Measurements from ENCODE around the gene CLCNKA. TPM values are rescaled to one million over a fixed set of nuclear protein-coding genes. Genes with fewer than 3 reads are reported as not detected.

CLCNKA gene
- total RNA-seq, 2 experiments from 2014 or later, result not detected

DNA sequence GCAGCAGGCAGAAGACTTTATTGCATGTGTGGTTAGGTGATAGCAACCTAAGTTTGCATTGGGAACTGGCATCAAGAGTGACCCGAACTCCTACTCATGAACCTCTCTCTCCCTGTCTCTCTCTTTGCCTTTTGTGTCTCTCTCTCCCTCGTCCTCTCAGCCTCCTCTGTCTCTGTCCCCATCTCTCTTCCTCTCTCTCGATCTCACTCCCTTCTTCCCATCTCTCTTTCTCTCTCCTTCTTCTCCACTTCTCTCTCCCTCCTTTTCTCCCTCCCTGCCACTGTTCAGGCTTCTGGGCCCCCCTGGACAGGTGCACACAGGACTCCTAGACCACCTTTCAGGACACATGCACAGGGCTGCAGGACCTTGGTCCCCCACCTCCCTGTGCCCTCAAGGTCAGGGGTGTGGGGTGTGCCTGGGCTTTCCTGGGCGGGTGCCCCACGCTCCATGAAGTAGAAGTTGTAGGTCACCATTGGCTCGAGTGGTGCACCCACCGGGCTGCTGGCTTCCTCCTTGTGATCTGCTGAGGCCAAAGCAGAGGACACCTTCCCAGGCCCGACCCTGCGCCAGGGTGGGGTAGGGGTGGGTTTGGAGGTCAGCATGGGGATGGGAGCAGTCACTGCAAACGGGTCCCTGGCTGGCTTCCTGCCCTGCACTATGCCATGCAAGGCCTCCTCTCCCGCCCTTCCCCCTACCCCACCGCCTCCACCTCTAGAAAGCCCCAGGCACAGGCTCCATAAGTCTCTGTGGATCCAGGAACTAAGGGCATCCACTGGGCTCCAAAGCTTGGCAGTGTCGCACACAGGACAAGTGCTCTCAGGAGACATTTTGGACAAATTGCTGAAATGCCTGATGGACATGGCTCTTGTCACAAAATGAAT, 32.7 kb upstream of the CLCNKA start:
- Histone ChIP-seq H2AFZ (ENCODE audit: low read length) (no peak overlapping the region), H4K20me1 (ENCODE audit: insufficient read depth, low read length) (no peaks in the 10 kb centered on the region), H3K9me2 (ENCODE audit: insufficient read depth, low read length) (no peaks in the 10 kb centered on the region), H3K9me3 (ENCODE audit: low read length) (no peaks in the 10 kb centered on the region), H3K4me2 (ENCODE audit: low read length) (no peak overlapping the region), H3K4me1 (ENCODE audit: insufficient read depth, low read length, poor library complexity, severe bottlenecking) (no peaks in the 10 kb centered on the region), H3K27ac (ENCODE audit: low read depth, low read length, poor library complexity, severe bottlenecking) (no peak overlapping the region), H3K79me2 (ENCODE audit: insufficient read depth, low read depth, low read length) (no peaks in the 10 kb centered on the region), H3K4me3 (ENCODE audit: low read depth, low read length, poor library complexity, severe bottlenecking) (no peak overlapping the region), H3K36me3 (ENCODE audit: insufficient read depth, low read length) (no peaks in the 10 kb centered on the region)
- ChIA-PET CTCF (ENCODE audit: unreplicated experiment) (no interaction called here), POLR2A (interaction anchor here (0.6 to 1.1 kb wide), 2 partner anchors 13 to 176 kb away, joined by 3 to 6 read pairs; partner anchors contain the start of gene ZBTB17)
- TF ChIP-seq, protein P1, sequence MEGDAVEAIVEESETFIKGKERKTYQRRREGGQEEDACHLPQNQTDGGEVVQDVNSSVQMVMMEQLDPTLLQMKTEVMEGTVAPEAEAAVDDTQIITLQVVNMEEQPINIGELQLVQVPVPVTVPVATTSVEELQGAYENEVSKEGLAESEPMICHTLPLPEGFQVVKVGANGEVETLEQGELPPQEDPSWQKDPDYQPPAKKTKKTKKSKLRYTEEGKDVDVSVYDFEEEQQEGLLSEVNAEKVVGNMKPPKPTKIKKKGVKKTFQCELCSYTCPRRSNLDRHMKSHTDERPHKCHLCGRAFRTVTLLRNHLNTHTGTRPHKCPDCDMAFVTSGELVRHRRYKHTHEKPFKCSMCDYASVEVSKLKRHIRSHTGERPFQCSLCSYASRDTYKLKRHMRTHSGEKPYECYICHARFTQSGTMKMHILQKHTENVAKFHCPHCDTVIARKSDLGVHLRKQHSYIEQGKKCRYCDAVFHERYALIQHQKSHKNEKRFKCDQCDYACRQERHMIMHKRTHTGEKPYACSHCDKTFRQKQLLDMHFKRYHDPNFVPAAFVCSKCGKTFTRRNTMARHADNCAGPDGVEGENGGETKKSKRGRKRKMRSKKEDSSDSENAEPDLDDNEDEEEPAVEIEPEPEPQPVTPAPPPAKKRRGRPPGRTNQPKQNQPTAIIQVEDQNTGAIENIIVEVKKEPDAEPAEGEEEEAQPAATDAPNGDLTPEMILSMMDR (conservative IDR thresholded peaks at IDR 0.05; ENCODE audit: low read length), result no peak
- TF ChIP-seq EZH2phosphoT487 (IDR thresholded peaks at IDR 0.05; ENCODE audit: borderline replicate concordance, low read depth, low read length), result no peak
- no peak for DNase-seq (ENCODE audit: low spot score)
- BruUV-seq (replicated peaks), result no TSS peak
- intact Hi-C loops (cut with micrococcal nuclease; ENCODE audit: unreplicated experiment), result no loop called here

DNA sequence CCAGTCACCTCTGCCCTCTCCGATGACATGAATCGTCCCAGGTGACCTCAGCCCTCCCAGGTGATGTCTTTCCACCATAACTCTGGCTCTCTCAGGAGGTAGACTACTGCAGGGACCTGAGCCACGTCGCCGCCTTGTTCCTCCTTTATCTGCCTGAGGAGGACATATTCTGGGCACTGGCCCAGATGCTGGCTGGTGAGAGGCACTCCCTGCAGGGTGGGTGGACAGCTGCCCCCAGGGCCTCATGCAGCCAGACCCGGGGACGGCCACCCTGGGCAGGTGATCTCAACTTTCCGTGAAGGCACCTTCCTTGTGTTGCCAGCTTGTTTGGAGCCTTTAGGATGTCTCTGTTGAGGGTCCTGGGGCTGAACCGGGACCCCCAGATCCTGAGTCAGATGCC, 32.1 kb upstream of the CLCNKA start:
- DNase-seq (ENCODE audit: low spot score), result no peak
- intact Hi-C loops (cut with micrococcal nuclease; ENCODE audit: unreplicated experiment), result loop anchor here (5.0 kb wide), 1 partner anchor 172 kb away; no protein-coding TSS in a partner anchor
- no peaks in the 10 kb centered on the region for H3K4me1 ChIP-seq (ENCODE audit: insufficient read depth, low read length, poor library complexity, severe bottlenecking)
- BruUV-seq (replicated peaks), result no TSS peak
- CTCF ChIA-PET (ENCODE audit: unreplicated experiment), result no interaction called here
- H2AFZ ChIP-seq (ENCODE audit: low read length), result no peak overlapping the region
- H4K20me1 ChIP-seq (ENCODE audit: insufficient read depth, low read length), result no peaks in the 10 kb centered on the region
- no peaks in the 10 kb centered on the region for H3K9me2 ChIP-seq (ENCODE audit: insufficient read depth, low read length)
- H3K4me3 ChIP-seq (ENCODE audit: low read depth, low read length, poor library complexity, severe bottlenecking), result no peak overlapping the region
- no peak overlapping the region for H3K27ac ChIP-seq (ENCODE audit: low read depth, low read length, poor library complexity, severe bottlenecking)
- H3K4me2 ChIP-seq (ENCODE audit: low read length), result no peak overlapping the region
- H3K36me3 ChIP-seq (ENCODE audit: insufficient read depth, low read length), result no peaks in the 10 kb centered on the region
- H3K79me2 ChIP-seq (ENCODE audit: insufficient read depth, low read depth, low read length), result no peaks in the 10 kb centered on the region
- no peaks in the 10 kb centered on the region for H3K9me3 ChIP-seq (ENCODE audit: low read length)
- POLR2A ChIA-PET, result no interaction called here
- TF ChIP-seq EZH2phosphoT487 (IDR thresholded peaks at IDR 0.05; ENCODE audit: borderline replicate concordance, low read depth, low read length), result no peak
- TF ChIP-seq, protein P1 (conservative IDR thresholded peaks at IDR 0.05; ENCODE audit: low read length), result no peak
